SH-SY5Y (cell line): Measurements from ENCODE around the gene MAT1A.

Experiments
- GATA2 ChIP-seq: IDR thresholded peaks from 2 replicates; pipeline ENCODE4 v1.6.1; 2011; ENCODE audit warnings: mild to moderate bottlenecking, low read depth, low read length
- GATA3 ChIP-seq: IDR thresholded peaks from 2 replicates; pipeline ENCODE4 v1.6.1; 2011; ENCODE audit warnings: low read depth, mild to moderate bottlenecking, low read length, moderate library complexity

The MAT1A gene

GRCh38 chr10:80274396-80275134 lies 14.9 kb downstream of the MAT1A start:
- TF ChIP-seq GATA3 (no peak), GATA2 (no peak)

DNA sequence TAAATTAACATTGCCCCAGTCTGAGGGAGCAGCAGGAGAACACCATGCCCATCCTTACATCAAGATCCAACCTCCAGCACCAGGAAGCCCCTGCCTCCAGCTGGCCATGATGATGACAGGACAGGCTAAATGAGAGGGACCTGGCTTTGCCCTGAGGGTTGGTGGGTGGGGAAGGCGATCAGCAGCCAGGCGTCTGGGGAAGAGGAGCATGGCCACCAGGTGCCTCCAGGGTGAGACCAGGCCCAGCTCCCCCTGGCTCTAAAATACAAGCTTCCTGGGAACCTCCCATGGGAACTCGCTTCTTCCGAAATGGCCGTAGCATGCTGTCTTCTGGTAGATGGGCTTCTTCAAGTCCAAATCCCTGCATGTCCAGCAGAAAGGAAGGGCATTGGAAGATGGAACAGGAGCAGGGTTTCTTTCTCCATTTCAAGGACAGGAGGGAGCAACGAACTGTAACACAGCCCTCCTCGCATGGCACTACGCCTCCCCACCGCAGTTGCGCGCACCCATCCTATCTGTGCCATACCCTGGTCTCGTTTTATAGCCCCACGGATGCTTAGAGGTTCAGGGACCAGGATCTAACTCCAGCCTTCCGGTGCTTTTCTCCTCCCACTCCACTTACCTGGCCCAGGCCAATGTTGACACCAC lies 15.8 kb downstream of the MAT1A start:
- TF ChIP-seq GATA3, result no peak
- TF ChIP-seq GATA2, result no peak

- TF ChIP-seq GATA2 (no peak), GATA3 (no peak)
Measured at GRCh38 chr10:80272793-80273522, 16.5 kb downstream of the MAT1A start.

DNA sequence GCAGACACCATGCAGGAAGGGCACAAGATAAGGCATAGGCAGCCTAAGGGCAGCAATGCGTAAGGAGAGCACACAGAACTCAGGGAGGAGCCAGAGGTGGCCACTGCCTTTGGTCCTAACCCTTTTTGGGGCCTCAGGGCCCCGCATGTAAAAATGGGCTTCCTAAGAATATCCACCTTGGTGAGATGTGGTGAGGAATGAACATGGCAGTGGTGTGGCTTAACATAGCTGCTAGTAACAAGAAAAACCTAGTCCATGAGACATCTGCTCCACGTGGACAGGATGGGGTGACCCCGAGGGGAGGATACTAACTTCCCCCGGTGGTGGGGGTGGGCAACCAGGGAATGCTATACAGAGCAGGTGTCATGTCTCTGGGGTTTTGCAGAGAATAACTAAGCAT lies 18.0 kb downstream of the MAT1A start:
- TF ChIP-seq GATA2, result no peak
- no peak for TF ChIP-seq GATA3

DNA sequence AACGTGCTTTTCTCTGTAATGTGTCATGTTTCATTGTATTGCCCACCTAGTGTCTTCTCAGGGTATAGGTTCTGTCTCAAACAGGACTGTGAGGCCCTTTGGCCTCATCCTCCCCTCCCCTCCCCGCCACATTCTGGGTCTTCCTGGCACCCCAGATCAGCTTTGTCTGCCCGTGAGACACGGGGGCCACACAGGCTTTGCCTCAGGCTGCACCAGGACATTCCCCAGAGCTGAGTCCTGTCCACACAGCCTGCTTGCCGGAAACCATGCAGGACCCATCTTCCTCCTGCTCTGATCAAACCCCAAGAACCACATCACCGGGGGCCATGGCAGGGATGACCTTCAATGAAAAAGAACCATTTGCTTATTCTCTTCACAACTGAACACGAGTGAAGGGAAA lies 18.6 kb downstream of the MAT1A start:
- TF ChIP-seq GATA3 (no peak), GATA2 (no peak)

- TF ChIP-seq GATA3 (no peak), GATA2 (no peak)
Measured at GRCh38 chr10:80268938-80269588, 20.4 kb downstream of the MAT1A start.

GRCh38 chr10:80268266-80268665 lies 21.2 kb downstream of the MAT1A start:
- no peak for TF ChIP-seq GATA3
- no peak for TF ChIP-seq GATA2

GRCh38 chr10:80266513-80266863 lies 23.0 kb downstream of the MAT1A start:
- TF ChIP-seq GATA3 (no peak), GATA2 (no peak)

DNA sequence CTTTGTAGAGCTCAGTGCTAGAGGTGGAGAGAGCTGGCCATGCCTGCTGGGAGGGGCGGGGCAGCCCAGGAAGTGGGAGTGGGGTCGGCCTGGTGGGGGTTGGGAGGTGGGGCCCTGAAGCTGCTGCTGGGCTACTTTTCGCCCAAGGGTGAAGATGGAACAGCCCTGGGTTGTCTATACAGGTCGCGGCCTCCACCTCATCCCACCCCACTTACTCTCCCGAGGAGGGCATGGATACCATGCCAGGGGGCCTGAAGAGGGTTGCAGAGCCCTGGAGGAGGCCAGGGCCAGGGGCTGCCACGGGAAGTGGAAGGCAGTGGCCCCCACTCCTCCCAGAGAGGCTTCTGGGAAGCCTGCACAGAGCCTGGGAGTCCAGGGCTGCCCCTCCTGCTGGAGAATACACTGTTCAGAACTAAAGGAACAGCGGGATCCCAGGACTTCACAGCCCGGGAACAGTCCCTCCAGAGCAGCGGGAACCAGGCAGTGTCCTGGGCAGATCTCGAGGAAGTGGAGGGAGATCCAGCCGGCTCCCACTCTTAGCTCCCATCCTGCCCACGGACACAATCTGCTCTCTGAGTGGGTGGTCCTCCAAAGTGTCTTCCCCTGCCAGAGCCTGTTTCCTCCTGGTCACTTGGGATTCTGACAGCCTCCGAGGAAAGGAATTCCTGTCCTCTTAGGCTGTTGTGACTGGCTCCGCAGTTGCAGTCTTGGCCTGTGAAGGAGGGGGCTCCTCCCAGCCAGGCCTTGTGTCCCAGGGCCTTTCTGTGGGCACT lies 23.5 kb downstream of the MAT1A start:
- TF ChIP-seq GATA2 (no peak), GATA3 (no peak)

DNA sequence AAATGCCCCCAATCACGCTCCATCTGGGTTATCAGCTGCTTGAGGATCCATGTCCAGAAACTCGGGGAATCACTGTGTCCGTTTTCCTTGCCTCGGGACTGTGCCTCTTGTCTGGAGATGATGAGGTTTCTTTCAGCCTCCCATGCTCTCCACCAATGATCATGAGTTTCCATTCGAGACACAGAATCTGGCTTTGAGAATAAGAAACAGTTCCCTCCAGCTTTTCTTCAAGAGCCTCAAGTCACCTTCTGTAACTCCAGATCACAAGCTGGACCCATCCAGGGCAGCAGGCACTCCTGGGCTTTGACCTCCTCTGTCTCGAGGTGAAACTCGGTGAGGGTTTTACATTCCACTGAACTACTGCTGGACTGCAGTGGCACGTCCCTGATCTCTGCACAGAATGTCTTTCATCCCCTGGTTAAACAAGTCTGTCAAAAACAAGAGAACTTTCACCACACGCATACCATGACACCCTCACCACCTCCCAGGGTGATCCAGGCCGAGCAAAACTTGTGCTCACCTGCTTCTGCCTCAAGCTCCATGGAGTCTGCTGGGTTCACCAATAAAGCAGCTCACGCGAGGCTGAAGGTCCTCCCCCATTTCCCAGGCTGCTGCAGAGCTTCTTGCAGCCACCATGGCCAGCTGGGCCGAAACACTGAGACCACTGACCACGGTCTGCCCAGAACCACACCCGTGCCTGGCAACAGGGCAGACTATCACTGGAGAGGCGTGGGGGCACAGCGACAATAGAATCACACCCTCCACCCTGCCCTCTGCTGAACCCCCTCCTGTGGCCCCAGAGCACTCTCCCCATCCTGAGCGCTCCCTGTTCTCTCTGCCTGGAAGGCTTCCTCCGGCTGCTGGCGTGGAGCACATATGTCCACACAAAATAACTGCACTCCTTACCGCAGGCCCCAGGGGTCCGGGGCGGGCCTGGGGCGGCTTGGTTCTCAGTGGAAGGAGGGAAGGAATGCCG lies 25.1 kb downstream of the MAT1A start:
- TF ChIP-seq GATA3 (no peak), GATA2 (no peak)

DNA sequence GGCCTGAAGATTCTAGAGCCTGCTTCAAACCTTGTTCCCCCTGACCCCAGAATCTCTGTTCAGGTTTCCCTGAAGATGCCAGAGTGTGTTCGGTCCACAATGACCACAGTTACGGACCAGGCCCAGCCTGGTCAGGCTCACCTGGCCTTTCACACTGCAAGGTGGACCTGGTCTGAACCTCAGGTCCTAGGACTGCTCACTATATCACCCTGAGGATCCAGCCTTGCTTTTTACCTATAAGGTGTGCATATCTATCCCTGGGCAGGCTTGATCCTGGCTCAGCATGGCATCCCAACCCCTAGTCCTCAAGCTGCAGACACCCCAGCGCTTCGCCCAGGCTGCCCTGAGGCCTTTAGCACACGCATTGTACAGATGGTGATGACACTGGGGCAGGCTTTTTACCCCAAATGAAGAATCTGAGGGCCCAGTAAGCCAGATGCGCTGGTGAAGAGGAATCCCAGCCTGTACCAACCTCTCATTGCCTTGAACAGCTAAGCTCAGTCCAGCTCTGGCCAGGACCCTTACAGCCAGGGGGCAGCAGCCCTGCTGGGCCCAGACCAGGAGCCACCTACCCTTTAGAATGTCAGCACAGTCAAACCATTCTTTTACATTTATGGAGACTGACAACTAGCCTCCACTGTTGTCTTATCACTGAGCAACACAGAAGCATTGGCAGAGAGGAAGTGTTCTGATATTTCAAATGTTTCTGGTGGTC lies 28.0 kb downstream of the MAT1A start:
- TF ChIP-seq GATA3 (no peak), GATA2 (no peak)
